Measurements from ENCODE around the gene ADAMTS10. TPM values are rescaled to one million over a fixed set of nuclear protein-coding genes. Genes with fewer than 3 reads are reported as not detected.

ADAMTS10 gene
- total and polyA plus RNA-seq, 2 of the 8 experiments (the other 6 are each of a cell fraction or from before 2014, with no cell fraction given), result 6.9 to 17.4 TPM

DNA sequence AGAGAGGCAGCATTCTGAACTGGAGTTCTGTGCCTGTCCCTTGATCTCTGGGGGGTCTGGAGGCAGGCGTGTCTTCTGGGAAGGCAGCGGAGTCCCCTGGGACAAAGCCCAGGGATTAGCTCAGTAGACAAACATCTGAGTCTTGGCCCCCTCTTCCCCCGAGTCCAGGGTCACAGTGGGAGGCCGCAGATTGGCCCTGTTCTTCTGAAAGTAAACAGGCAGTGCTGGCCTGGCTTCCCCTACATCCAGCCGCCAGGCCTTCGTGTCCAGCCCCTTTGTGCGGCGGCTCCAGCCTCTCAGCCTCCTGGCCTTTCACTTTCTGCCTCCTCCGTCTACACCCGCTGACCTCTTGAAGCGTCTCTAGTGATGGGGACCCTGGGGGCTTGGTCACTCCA is 20.9 kb upstream of the ADAMTS10 start:
- ChIA-PET CTCF (ENCODE audit: partially characterized antibody) (interaction anchor here (0.6 to 5.6 kb wide), 8 partner anchors 9 to 421 kb away, joined by 3 to 45 read pairs (median 4); no protein-coding TSS in a partner anchor), POLR2A (ENCODE audit: partially characterized antibody) (interaction anchor here (2.0 kb wide), 1 partner anchor 19 kb away, joined by 5 read pairs; no protein-coding TSS in a partner anchor)
- no peak overlapping the region for H3K27ac ChIP-seq (ENCODE audit: low read depth, low read length)
- no peak overlapping the region for H2BK12ac ChIP-seq (ENCODE audit: low read depth, low read length)
- H4K8ac ChIP-seq (ENCODE audit: extremely low read depth, insufficient read depth, low read length), result peak overlapping the region; percentile 88; the same call in 1 of the 2 replicates
- no peak overlapping the region for H2AFZ ChIP-seq (ENCODE audit: low read length)
- no peak overlapping the region for H2BK120ac ChIP-seq (replicated peaks; ENCODE audit: low read depth, low read length)
- no peak overlapping the region for H2BK20ac ChIP-seq (ENCODE audit: low read length)
- H4K91ac ChIP-seq (replicated peaks; ENCODE audit: insufficient read length, low read length), result no peak overlapping the region
- H2AK5ac ChIP-seq (ENCODE audit: low read depth, low read length), result no peak overlapping the region
- no peaks in the 10 kb centered on the region for H3K79me2 ChIP-seq (ENCODE audit: control insufficient read depth in 1 of 2, insufficient read depth in 2 of 2, low read length in 2 of 2)
- H3K36me3 ChIP-seq (ENCODE audit: control insufficient read depth in 2 of 4, insufficient read depth in 4 of 4, low read length in 3 of 4), result no peaks in the 10 kb centered on the region
- H2BK5ac ChIP-seq (ENCODE audit: low read depth, low read length), result no peak overlapping the region
- peaks cover 2 to 10% (median 8%) of the 10 kb centered on the region in 4 experiments; a peak in 6 of 7 replicates for H3K4me1 ChIP-seq (replicated peaks in 1 of 4; ENCODE audit: control insufficient read depth in 3 of 4, insufficient read depth in 4 of 4, low read length in 3 of 4)
- WGBS, 2 experiments (ENCODE audit: extremely low coverage in 1 of 2, insufficient coverage in 1 of 2, insufficient read length in 1 of 2, insufficient replicate concordance in 2 of 2, low coverage in 1 of 2, low lambda C conversion rate in 2 of 2, missing lambda C conversion rate in 1 of 2), result 80% methylated on average over 11 of the region's 11 CpGs; no CpG with 5 or more reads in 1 of the 2 experiments
- H3K18ac ChIP-seq (ENCODE audit: extremely low read depth, low read length), result no peak overlapping the region
- FAIRE-seq, result no peak
- H3K56ac ChIP-seq (replicated peaks; ENCODE audit: insufficient read length, low read depth, low read length), result no peak overlapping the region
- no peak overlapping the region; a peak in 1 of 8 replicates for H3K4me3 ChIP-seq (ENCODE audit: extremely low read depth in 1 of 4, insufficient read depth in 2 of 4, low read depth in 3 of 4, low read length in 4 of 4)
- no peaks in the 10 kb centered on the region for H3K23me2 ChIP-seq (ENCODE audit: low read depth, low read length)
- peak overlapping the region in 1 of 2 experiments; percentile 34; a peak in 1 of 4 replicates for H3K4me2 ChIP-seq (ENCODE audit: insufficient read depth in 1 of 2, low read depth in 2 of 2, low read length in 2 of 2)
- no peak overlapping the region for H3K4ac ChIP-seq (replicated peaks; ENCODE audit: insufficient read length, low read depth, low read length)
- H3K23ac ChIP-seq (ENCODE audit: insufficient read length), result no peak overlapping the region
- TF ChIP-seq, protein P1, sequence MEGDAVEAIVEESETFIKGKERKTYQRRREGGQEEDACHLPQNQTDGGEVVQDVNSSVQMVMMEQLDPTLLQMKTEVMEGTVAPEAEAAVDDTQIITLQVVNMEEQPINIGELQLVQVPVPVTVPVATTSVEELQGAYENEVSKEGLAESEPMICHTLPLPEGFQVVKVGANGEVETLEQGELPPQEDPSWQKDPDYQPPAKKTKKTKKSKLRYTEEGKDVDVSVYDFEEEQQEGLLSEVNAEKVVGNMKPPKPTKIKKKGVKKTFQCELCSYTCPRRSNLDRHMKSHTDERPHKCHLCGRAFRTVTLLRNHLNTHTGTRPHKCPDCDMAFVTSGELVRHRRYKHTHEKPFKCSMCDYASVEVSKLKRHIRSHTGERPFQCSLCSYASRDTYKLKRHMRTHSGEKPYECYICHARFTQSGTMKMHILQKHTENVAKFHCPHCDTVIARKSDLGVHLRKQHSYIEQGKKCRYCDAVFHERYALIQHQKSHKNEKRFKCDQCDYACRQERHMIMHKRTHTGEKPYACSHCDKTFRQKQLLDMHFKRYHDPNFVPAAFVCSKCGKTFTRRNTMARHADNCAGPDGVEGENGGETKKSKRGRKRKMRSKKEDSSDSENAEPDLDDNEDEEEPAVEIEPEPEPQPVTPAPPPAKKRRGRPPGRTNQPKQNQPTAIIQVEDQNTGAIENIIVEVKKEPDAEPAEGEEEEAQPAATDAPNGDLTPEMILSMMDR (IDR thresholded peaks at IDR 0.05; ENCODE audit: control extremely low read depth in 1 of 3, insufficient read depth in 1 of 3, low read depth in 1 of 3, low read length in 3 of 3), result no peak
- TF ChIP-seq RAD21 (IDR thresholded peaks at IDR 0.05 in 1 of 2, conservative IDR thresholded peaks at IDR 0.05 in 1 of 2; ENCODE audit: low read depth in 2 of 2, low read length in 2 of 2) (no peak), KDM5A (IDR thresholded peaks at IDR 0.05; ENCODE audit: low read length) (no peak), ASH2L (IDR thresholded peaks at IDR 0.05; ENCODE audit: low read length) (no peak), CHD1 (IDR thresholded peaks at IDR 0.05; ENCODE audit: low read depth, low read length) (no peak), SIN3A (conservative IDR thresholded peaks at IDR 0.05 in 1 of 2, IDR thresholded peaks at IDR 0.05 in 1 of 2; ENCODE audit: low read depth in 1 of 2, low read length in 2 of 2) (no peak)
- TF ChIP-seq, protein P2, sequence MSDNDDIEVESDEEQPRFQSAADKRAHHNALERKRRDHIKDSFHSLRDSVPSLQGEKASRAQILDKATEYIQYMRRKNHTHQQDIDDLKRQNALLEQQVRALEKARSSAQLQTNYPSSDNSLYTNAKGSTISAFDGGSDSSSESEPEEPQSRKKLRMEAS (IDR thresholded peaks at IDR 0.05), result no peak
- TF ChIP-seq, protein P3, sequence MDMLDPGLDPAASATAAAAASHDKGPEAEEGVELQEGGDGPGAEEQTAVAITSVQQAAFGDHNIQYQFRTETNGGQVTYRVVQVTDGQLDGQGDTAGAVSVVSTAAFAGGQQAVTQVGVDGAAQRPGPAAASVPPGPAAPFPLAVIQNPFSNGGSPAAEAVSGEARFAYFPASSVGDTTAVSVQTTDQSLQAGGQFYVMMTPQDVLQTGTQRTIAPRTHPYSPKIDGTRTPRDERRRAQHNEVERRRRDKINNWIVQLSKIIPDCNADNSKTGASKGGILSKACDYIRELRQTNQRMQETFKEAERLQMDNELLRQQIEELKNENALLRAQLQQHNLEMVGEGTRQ (IDR thresholded peaks at IDR 0.05; ENCODE audit: low read length), result no peak
- DNase-seq (ENCODE audit: low read depth in 1 of 2, low spot score in 2 of 2), result no peak
- H3K79me1 ChIP-seq (ENCODE audit: low read depth, low read length), result no peaks in the 10 kb centered on the region
- H3K9me3 ChIP-seq (ENCODE audit: insufficient read depth in 2 of 2, low read depth in 1 of 2, low read length in 1 of 2), result no peaks in the 10 kb centered on the region; a peak in 1 of 4 replicates
- H4K5ac ChIP-seq (ENCODE audit: insufficient read length, low read depth, low read length), result no peak overlapping the region
- no peaks in the 10 kb centered on the region for H4K20me1 ChIP-seq (replicated peaks in 1 of 2; ENCODE audit: control insufficient read depth in 1 of 2, insufficient read depth in 2 of 2, low read length in 2 of 2)
- H2BK15ac ChIP-seq (ENCODE audit: low read length), result no peak overlapping the region
- no peak overlapping the region for H3K14ac ChIP-seq (ENCODE audit: insufficient read length)
- H3K27me3 ChIP-seq (replicated peaks in 1 of 4; ENCODE audit: control insufficient read depth in 3 of 4, extremely low read depth in 1 of 4, insufficient read depth in 3 of 4, low read length in 3 of 4), result no peaks in the 10 kb centered on the region
- no peak overlapping the region for H3K9ac ChIP-seq (replicated peaks in 1 of 4; ENCODE audit: extremely low read depth in 1 of 4, low read depth in 3 of 4, low read length in 3 of 4)
